Suprapubic skin (tissue), 4 donors: ENCODE measurements around the gene ADAD2.

Experiments
- EP300 ChIP-seq: sonication (generic); formaldehyde crosslinking; IDR thresholded peaks from one replicate; pipeline ENCODE4 v1.6.1; 2017; ENCODE audit warnings: antibody characterized with exemption
- POLR2A ChIP-seq, 2 donors: fragments of 450-650 bp; IDR thresholded peaks; one replicate each; pipeline ENCODE4 v1.6.1; 2017; ENCODE audit warnings: antibody characterized with exemption in 2 of 2, mild to moderate bottlenecking in 2 of 2, moderate library complexity in 2 of 2
- POLR2AphosphoS5 ChIP-seq, 3 donors: sonication (generic); formaldehyde crosslinking; IDR thresholded peaks; one replicate each; pipeline ENCODE4 v1.6.1; 2017; ENCODE audit warnings: antibody characterized with exemption in 3 of 3
- TF ChIP-seq, protein P1 (sequence below), 2 donors: fragments of 200-600 bp in 1 of 2; fragments of 450-650 bp in 1 of 2; sonication (generic) in 1 of 2; IDR thresholded peaks; one replicate each; pipeline ENCODE4 v1.5.1; 2016 to 2019; ENCODE audit warnings: antibody characterized with exemption in 2 of 2, mild to moderate bottlenecking in 1 of 2, moderate library complexity in 1 of 2

DNA sequence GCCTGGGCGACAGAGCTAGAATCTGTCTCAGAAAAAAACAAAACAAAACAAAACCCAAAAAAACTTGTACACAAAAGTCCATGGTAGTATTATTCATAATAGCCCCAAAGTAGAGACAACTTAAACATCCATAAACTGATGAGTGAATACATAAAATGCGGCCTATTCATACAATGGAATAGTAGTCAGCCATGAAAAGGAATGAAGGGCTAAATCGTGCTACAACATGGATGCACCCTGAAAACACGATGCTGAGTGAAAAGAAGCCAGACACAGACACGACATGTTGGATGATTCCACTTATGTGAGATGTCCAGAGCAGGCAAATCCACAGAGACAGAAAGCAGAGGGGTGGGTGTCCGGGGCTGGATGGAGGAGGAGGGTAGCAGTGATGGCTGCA lies 36.6 kb downstream of the ADAD2 start:
- TF ChIP-seq, protein P1, sequence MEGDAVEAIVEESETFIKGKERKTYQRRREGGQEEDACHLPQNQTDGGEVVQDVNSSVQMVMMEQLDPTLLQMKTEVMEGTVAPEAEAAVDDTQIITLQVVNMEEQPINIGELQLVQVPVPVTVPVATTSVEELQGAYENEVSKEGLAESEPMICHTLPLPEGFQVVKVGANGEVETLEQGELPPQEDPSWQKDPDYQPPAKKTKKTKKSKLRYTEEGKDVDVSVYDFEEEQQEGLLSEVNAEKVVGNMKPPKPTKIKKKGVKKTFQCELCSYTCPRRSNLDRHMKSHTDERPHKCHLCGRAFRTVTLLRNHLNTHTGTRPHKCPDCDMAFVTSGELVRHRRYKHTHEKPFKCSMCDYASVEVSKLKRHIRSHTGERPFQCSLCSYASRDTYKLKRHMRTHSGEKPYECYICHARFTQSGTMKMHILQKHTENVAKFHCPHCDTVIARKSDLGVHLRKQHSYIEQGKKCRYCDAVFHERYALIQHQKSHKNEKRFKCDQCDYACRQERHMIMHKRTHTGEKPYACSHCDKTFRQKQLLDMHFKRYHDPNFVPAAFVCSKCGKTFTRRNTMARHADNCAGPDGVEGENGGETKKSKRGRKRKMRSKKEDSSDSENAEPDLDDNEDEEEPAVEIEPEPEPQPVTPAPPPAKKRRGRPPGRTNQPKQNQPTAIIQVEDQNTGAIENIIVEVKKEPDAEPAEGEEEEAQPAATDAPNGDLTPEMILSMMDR (IDR thresholded peaks at IDR 0.05) = no peak
- TF ChIP-seq POLR2A (IDR thresholded peaks at IDR 0.05) = no peak
- no peak for TF ChIP-seq EP300
- no peak for TF ChIP-seq POLR2AphosphoS5 (IDR thresholded peaks at IDR 0.05)
